22Rv1 (cell line): ENCODE data around the gene ZBTB20.

Experiments
- ZFX ChIP-seq: fragments of 450-650 bp; IDR thresholded peaks from 2 replicates; pipeline ENCODE4 v1.6.1; 2017; ENCODE audit warnings: antibody characterized with exemption, borderline replicate concordance
- TF ChIP-seq, protein P1 (sequence below): fragments of 450-650 bp; IDR thresholded peaks from 2 replicates; pipeline ENCODE4 v1.5.1; 2017; ENCODE audit warnings: mild to moderate bottlenecking

DNA sequence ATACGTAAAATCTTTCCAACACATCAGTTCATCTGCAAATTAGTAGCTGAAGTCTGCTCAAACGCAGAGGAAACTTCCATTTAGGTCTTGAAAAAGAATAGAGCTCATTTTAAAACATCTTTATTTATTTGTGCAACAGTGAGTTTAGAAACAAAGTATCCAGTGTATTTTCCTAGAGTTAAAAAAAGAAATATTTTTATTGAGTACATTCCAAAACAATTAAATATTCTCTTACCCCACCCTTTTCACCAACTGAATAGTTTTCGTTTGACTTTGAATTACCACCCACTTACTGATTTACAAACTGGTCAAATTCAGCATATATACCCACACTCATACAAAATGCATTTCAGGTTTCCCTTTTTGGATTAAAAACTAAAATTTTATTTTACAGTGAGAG lies 104.7 kb downstream of the ZBTB20 start:
- TF ChIP-seq, protein P1, sequence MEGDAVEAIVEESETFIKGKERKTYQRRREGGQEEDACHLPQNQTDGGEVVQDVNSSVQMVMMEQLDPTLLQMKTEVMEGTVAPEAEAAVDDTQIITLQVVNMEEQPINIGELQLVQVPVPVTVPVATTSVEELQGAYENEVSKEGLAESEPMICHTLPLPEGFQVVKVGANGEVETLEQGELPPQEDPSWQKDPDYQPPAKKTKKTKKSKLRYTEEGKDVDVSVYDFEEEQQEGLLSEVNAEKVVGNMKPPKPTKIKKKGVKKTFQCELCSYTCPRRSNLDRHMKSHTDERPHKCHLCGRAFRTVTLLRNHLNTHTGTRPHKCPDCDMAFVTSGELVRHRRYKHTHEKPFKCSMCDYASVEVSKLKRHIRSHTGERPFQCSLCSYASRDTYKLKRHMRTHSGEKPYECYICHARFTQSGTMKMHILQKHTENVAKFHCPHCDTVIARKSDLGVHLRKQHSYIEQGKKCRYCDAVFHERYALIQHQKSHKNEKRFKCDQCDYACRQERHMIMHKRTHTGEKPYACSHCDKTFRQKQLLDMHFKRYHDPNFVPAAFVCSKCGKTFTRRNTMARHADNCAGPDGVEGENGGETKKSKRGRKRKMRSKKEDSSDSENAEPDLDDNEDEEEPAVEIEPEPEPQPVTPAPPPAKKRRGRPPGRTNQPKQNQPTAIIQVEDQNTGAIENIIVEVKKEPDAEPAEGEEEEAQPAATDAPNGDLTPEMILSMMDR: no peak
- no peak for TF ChIP-seq ZFX
